NCI-H2227 (cell line): ENCODE measurements around the gene C12orf56.
"Not testable (repeated sequence)": the region's sequence is repeated elsewhere in the genome, so short reads cannot be mapped to it uniquely, and the experiment has no call there.

Experiments
- DNase-seq: peaks from one replicate; lab custom pipeline; 2025; ENCODE audit not compliant: unreplicated experiment; lab: John Stamatoyannopoulos, UW

The C12orf56 gene

DNA sequence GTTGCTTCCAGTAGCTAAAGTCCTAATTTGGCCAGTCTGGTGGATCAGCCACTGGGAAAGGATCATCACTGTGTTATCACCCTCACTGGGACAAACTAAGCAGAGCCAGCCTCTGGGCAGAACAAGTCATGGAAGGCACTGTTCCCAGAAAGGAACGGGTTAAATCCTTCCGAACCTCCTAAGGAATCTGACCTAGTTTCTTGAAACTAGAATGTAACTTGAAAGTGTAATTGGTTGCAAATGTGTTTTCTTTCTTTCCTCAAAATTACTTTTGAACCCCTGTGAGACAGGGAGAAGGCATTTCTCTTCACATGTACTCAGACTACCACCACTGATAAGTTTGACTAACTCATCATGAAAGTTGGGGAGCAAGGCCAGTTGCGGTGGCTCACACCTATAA is 149.8 kb downstream of the C12orf56 start:
- no peak for DNase-seq

DNA sequence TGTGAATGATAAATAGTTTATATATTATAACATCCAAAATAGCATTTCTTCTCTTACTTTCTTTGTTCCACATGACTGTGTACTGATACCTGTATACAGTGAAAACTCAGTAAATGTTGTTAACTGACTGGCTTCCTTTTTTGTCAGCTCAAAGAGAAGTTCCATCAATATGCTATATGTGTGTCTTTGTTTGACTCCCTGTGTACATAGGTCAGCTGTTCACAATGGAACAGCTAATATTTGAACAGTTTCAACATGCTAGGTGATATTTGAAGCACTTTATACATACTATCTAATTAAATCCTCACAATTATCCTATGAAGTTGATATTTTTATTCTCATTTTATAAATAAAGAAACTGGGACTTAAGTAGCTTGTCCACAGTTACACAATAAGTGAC is 153.2 kb downstream of the C12orf56 start:
- DNase-seq, result no peak

DNA sequence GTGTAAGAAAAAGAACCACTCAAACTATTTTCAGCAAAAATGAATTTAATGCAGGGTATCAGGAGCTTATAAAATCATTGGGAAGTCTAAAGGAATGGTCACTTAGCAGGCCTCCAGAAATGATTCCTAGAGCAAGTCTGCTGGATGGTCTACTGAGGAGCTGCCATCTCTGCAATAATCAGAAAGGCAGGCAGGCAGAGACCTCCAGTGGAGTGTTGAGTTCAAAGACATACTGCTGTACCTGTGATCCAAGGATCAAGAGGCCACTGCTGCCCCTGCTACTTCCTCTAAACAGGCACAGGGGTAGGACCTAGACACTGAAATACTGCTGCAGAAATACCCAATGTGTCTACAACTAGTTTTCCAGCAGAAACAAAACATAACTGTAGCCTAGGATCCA is 154.0 kb downstream of the C12orf56 start:
- DNase-seq, result no peak

DNA sequence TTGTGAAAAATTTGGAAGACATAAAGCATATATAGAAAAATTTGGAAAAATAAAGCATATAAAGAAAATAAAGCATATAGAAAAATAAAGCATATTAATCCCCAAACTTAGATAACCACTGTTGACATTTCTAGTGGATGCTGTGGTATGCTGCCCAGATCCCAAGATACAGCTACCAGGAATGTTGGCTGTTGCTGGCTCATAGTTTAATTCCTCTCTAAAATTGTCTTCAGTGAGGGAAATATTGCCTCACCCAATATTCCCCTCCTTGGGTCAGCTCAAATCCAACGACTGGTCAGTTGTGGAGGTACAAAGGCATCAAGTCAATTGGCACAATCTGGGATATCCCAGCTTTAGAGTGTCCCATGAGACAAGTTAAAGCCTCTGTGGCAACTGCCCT is 158.4 kb downstream of the C12orf56 start:
- no peak for DNase-seq

DNA sequence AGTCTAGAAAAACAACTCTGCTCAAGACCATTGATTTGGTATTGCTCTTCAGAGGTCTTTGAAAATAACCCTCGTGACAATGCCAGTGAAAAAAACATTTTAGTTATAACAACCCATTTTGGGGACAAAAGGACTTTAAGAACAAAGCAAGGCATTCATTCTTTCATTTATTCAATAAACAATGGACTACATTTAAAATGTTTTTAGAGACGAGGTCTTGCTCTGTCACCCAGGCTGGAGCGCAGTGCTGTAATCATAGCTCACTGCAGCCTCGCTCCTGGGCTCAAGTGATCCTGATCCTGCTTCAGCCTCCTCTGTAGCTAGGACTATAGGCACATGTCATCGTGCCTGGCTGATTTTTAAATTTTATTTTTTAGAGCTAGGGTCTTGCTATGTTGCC is 160.8 kb downstream of the C12orf56 start:
- DNase-seq, result no peak

DNA sequence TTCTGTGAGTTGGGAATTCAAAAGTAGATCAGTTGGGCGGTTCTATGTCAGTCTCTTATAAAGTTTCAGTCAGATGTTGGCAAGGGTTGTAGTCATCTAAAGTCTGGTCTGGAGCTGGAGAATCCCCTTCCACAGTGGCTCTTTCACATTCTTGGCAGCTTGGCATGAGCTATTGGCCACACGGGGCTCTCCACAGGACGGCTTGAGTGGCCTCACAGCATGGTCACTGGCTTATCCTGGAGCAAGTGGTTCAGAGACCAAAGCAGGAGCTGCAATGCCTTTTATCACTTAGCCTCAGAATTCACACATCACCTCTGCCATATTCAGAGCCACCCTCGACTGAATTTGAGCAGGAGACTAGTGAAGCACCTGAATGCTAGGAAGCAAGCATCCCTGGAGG is 161.3 kb downstream of the C12orf56 start:
- DNase-seq, result no peak

DNA sequence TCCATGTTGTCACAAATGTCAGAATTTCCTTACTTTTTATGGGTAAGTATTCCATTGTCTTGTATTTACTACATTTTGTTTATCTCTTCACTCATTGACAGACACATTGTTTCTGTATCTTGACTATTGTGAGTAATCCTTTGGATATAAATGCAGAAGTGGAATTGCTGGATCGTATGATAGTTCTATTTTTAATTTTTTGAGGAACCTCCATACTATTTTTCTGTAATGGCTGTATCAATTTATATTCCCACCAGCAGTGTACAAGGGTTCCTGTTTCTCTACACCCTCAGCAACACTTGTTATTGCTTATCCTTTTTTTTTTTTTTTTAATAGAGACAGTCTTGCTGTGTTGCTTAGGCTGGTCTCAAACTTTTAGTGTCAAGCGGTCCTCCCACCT is 164.9 kb downstream of the C12orf56 start:
- no peak for DNase-seq

DNA sequence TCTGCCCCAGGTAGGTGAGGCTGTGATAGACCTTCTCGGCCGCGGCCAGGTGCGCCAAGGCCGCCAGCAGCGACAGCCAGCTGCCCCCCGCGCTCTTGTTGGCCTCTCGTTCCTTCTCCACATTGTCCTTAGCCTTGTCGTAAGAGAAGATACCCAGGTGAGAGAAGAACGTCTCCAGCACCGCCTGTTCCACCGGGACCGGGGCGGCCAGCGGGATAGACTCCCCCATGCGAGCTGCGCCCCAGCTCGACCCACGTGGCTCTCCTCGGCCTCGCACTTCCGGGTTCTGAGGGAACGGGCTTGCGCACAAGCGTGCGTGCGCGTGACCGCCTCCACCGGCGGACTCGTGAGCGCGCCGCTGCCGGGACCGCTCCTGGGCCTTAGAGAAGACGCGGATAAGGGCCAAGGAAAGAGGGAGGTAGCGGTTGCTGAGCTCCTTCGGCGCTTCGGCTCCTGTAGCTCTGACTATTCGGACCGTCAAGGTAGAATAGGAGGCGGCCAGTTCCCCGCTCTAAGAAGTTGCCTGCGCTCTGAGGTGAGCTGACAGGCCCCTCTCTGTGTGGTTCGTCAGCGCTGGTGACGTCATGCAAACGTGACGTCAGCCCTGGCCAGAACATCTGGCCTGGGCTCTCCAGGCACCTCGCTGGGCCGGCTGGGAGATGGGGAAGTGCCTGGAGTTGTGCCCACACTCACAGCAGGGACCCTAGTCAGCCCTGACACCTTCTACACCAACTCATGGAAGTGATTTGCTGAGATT is 168.4 kb downstream of the C12orf56 start, which contains the start of gene KICS2:
Gene KICS2, minus strand, starts transcription at position 288 of the 757 bp plus-strand sequence. Its CDS starts 59 bp downstream, at position 229.
- peak; percentile 96 for DNase-seq

DNA sequence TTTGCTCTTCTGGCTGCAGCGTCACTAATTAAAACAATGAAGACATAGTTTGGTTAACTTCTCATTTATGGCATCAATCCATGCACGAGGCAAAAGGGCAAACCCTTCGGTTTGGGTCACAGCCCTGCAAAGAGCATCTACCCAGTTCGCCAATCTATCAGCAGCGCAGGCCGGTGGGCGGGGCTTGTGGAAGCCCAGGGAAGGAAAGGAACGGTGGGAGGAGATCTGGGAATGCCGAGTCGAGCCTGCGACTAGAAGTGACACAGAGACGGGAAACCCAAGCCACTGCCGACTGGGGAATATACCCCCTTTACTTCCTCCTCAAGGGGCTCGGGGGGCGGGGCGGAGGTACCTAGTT is 168.9 kb downstream of the C12orf56 start:
- DNase-seq, result peak; percentile 91

DNA sequence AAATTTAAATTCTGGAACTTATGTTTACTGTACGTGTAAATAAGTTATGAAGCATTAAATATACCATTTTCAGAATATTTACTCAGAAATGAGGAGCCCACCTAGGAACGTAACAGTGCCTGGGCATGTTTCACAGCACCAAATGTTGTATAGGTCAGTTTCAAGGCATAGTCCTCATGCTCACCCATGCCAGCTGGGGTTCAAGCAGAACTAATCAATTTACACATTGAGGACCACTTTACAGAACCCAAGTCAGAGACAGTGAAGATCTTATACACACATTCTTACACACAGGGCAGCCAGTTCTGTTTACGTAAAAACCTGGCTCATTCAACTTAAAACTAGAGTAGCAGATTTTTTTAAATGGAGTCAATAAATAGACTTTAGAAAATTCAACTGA is 170.5 kb downstream of the C12orf56 start:
- DNase-seq, result no peak

DNA sequence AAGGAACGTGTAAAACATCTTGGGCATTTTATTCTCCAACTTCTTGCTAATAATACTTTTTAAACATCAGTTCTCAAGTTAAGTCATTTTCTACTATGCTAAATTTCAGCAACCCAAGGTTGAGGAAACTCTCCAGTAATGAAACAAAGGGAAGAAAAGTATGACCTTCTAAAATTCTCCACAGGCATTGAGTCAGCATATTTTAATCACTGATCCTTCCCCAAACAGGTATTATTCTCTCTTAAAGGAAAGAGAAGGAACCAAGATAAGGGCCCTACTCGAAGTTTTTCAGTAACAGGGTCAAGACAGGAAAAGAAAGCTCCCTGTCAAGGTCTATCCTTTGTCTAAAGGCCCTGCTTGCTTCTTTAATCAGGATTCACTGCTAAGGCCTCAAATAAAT is 171.4 kb downstream of the C12orf56 start:
- DNase-seq, result no peak

DNA sequence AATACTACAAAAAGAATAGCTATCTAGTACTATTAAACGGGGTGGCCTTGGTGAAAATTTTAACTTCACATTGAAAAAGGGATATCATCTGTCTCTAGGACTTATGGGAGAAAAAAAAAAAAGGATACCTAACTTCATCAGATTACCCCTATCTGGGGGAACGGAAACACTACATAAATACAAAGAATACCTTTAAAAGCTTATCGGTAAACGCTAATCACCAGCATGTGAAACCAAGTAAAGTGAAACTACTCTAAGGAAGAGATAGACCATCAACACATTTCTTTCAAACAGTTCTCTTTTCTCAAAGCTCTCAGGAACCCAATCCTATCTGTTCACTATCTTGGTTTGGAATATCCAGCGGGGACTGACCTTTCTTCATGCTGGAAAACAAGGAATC is 172.0 kb downstream of the C12orf56 start:
- DNase-seq, result no peak

DNA sequence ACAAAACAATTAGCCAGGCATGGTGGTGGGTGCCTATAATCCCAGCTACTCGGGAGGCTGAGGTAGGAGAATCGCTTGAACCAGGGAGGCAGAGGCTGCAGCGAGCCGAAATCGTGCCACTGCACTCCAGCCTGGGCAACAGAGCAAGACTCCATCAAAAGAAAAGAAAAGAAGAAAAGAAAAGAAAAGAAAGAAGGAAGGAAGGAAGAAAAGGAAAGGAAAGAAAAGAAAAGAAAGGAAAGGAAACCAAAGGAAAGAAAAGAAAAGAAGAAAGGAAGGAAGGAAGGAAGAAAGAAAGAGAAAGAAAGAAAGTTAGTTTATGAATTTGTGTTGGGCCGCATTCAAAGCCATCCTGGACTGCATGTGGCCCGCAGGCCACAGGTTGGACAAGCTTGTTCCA is 172.9 kb downstream of the C12orf56 start:
- not testable (repeated sequence) for DNase-seq

DNA sequence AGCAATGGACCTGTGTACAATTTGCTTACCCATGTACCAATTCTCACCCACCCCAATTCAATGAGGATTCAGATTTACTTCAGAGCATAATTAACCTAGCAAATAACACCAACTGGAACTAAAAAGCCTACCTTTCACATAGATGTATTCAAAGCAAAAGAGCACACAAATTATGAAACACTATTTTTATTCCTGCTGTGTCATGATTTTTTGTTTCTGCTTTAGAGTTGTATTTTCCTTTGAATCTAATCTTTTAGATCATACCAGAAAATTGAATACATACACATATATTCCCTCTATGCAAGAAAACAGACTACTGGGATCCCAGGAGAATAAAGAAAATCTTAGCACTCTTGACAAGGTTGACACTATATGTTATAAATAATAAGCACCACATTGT is 174.3 kb downstream of the C12orf56 start:
- DNase-seq, result no peak
